IPS-18c (cell line): ENCODE results near the gene EID1.
"Not testable (repeated sequence)": the region's sequence is repeated elsewhere in the genome, so short reads cannot be mapped to it uniquely, and the experiment has no call there.

Experiments used
- H3K4me3 ChIP-seq: 2 replicates; pipeline ENCODE4 v1.7.0; 2013; ENCODE audit warnings: low read depth, mild to moderate bottlenecking, low read length, moderate library complexity; ENCODE audit not compliant: insufficient read depth
- H3K9me3 ChIP-seq: one replicate; pipeline ENCODE4 v1.6.1; 2013; ENCODE audit warnings: mild to moderate bottlenecking, low read length, moderate library complexity; ENCODE audit not compliant: control insufficient read depth, insufficient read depth

The EID1 gene

DNA sequence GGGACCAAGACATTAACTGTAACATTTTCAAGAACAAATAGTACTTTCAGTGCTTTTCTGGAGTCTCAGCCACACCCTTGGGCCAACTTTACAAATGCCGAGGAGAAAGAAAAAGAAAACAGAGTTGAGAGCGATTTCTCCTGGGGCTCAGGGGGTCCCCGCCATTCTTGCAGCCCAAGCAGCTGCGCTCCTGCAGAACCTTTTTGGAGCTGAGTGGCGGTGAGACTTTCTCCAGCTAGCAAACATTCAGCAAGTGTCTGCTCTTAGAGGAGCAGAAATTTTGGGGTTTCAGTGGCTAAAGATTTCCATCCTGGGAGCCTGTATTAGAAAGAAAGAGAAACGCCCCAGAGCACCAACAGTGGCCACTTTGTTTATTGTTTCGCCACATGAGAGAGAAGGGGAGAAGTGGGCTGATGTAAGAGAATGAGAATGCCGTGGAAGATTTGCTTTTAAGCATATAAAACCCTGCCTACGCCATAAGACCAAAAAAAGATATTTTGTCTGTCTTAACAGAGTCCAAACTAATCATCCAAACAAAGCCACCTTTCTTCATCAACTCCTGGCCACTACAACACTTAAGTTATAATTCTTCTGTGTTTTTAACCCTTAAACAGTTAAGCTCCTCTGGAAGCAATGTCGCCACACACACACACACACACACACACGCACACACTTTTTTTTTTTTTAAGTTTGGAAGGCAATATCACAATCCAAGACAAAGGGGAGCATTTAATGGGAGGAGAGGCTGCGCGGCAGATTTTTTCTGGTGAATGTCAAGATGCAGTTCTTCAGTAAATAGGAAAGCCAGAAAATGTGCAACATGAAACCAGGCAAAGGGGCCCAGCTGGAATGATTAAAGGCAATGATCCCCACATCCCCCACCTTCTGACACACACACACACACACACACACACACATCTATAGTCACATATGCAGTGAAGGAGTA lies 19.2 kb downstream of the EID1 start:
- Histone ChIP-seq H3K4me3 (no peak overlapping the region), H3K9me3 (peaks cover 2% of the 10 kb centered on the region)

DNA sequence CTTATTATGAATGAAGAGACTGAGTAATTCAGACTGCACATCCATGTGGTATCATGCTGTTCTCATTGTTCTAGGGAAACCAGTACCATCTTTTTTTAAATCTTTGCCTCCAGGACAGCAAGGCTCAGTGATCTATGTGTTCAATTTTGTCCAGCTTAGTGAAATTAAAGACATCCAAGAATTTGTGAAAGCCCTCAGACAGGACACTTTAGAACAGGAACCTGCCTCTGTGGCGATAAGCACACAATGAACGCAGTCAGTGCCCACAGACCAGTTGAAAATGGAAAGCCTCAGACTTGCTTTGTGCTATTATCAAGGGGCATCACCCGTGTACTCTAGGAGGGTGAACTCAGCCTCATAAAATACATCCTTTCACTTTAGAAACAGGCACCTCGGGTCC lies 20.1 kb downstream of the EID1 start:
- Histone ChIP-seq H3K4me3 (no peak overlapping the region), H3K9me3 (no peaks in the 10 kb centered on the region)

DNA sequence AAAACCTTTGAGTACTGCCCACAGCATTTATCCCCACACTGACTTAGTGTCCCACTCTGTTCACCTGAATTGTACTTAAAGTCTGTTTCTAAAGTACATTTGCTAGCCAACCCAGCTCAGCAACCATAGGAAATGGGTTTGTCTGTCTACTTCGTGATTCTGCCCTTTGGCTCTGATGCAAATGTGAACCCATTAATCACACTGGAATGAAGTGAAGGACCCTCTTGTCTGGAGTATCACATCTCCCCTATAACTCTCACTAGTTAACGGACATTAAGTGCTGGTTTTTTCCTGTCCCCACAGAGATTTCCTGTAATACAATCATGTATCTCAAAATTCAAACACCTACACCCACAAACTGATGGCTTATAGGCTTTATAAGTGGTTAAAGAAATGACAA lies 20.5 kb downstream of the EID1 start:
- Histone ChIP-seq H3K9me3 (no peaks in the 10 kb centered on the region), H3K4me3 (no peak overlapping the region)

DNA sequence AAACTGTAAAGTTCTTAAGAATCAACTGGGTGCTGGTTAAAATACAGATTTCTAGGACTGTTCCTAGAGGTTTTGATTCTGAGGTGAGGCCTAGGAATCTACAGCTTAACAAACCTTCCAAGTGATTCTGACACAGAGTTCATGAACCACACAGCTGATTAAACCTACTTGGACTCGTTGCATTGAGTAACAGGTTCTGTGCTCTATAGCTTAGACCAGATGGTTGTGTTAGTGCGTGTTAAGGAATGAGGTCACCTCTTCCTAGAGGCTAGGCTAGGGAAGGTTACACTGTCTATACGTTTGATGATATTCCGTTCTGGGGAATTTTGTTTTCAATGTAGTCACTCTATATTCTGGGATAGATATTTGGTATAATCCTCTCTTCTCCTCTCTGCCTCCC lies 21.9 kb downstream of the EID1 start:
- Histone ChIP-seq H3K9me3 (no peaks in the 10 kb centered on the region), H3K4me3 (no peak overlapping the region)

DNA sequence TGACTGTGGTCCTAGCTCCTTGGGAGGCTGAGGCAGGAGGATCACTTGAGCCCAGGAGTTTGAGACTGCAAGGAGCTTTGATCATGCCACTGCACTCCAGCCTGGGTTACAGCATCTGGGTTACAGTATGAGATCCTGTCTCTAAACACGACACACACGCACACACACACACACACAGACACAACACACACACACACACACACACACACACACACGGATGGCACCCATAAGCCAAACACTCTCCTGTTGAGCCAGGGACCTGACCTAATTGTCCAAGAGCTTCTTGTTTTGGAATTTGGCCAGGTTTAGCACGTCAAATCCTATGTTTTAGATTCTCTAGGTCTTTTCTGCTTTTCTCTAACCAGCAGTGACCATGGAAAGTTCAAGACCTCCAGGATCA lies 26.8 kb downstream of the EID1 start:
- no peak overlapping the region for H3K4me3 ChIP-seq
- H3K9me3 ChIP-seq, result no peaks in the 10 kb centered on the region

DNA sequence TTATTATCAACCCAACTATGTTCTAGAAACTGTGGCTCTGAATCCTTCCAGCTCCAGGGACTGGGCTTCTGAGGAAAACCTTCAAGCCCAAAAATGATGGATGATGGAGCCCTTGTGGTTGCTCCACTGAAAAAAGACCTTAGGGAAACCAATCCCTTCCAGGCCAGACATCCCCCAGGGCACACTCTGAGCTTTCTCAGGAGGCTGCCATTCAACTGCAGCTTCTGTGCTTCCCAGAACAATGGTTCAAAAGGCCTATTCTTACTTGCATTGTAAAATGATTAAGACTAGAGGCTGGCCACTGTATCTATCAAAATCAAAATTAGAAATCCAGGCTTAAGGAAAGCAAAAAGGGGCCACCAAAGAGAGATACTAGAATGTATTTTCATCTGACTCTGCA lies 27.3 kb downstream of the EID1 start:
- no peak overlapping the region for H3K4me3 ChIP-seq
- no peaks in the 10 kb centered on the region for H3K9me3 ChIP-seq

DNA sequence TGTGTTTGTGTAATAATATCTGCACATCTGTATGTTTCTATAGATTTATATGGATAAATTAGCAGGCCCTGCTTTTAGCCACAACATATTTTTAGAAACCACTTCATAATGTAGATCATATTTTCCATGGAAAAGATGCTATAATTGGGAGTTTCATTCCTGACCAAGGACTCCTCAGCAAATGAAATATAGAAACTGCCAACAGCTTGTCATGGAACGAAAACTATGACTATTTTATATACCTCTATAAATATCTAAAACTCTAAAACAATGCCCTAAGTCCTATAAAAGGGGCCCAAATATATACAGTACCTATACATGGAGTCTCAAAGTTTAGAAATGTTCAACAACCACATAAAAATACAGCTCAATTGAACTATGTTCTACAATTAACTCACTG lies 27.9 kb downstream of the EID1 start:
- Histone ChIP-seq H3K4me3 (no peak overlapping the region), H3K9me3 (no peaks in the 10 kb centered on the region)

DNA sequence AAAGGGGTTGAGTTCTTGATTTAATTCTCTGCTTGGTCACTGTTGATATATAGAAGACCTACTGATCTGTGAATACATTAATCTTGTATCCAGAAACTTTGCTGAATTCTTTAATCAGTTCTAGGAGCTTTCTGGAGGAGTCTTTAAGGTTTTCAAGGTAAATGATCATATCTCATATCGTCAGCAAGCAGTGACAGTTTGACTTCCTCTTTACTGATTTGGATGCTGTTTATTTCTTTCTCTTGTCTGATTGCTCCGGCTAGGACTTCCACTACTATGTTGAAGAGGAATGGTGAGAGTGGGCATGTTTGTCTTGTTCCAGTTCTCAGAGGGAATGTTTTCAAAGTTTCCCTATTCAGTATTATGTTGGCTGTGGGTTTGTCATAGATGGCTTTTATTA lies 31.4 kb downstream of the EID1 start:
- not testable (repeated sequence) for H3K4me3 ChIP-seq, H3K9me3 ChIP-seq

DNA sequence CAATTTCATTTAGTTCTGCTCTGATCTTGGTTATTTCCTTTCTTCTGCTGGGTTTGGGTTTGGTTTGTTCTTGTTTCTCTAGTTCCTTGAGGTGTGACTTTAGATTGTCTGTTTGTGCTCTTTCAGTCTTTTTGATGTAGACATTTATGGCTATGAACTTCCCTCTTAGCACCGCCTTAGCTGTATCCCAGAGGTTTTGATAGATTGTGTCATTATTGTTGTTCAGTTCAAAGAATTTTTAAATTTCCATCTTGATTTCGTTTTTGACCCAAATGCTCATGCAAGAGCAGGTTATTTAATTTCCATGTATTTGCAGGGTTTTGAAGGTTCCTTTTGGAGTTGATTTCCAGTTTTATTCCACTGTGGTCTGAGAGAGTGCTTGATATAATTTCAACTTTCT lies 32.6 kb downstream of the EID1 start:
- not testable (repeated sequence) for H3K9me3 ChIP-seq, H3K4me3 ChIP-seq

DNA sequence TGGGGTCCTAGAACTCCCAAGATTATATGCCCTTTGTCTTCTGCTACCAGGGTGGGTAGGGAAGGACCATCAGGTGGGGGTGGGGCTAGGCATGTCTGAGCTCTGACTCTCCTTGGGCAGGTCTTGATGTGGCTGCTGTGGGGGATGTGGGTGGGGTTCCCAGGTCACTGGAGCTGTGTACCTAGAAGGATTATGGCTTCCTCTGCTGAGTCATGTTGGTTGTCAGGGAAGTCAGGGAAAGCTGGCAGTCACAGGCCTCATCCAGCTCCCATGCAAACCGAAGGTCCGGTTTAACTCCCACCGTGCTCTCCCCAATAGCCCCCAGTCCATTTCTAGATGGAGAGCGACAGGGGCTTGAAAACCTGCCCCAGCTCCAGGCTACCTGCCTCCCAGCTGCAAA lies 35.2 kb downstream of the EID1 start:
- H3K9me3 ChIP-seq, result no peaks in the 10 kb centered on the region
- no peak overlapping the region for H3K4me3 ChIP-seq

DNA sequence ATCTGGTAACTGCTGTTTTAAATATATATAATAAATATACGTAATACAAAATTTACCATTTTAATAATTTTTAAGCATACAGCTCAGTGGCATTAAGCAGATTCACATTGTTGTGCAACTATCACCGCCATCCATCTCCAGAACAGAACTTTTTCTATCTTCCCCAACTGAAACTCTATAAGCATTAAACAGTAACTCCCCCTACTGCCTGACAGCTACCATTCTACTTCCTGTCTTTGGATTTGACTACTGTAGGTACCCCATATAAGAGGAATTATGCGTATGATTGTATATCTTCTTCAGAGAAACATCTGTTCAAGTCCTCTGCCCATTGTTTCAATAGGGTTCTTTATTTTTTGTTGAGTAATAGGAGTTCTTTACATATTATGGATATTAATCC lies 36.8 kb downstream of the EID1 start:
- Histone ChIP-seq H3K9me3 (no peaks in the 10 kb centered on the region), H3K4me3 (no peak overlapping the region)

DNA sequence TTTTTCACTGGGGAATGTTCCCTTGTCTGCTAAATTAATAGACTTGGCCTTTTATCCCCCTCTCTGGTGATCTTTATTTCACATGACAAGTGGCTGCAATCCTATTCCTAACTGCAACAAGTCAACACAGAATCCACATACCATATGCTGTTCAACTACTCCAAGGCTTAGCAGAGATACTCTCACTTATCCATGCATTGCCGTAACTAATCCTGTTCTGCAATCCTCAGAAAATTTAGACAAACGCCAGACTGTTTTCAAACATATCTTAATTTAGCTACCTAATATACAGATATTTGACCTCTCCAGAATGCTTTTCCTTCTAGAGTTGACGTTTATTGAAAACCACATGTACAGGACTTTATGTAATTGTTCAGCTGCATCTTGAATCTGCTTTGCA lies 37.9 kb downstream of the EID1 start:
- H3K9me3 ChIP-seq, result no peaks in the 10 kb centered on the region
- H3K4me3 ChIP-seq, result no peak overlapping the region

DNA sequence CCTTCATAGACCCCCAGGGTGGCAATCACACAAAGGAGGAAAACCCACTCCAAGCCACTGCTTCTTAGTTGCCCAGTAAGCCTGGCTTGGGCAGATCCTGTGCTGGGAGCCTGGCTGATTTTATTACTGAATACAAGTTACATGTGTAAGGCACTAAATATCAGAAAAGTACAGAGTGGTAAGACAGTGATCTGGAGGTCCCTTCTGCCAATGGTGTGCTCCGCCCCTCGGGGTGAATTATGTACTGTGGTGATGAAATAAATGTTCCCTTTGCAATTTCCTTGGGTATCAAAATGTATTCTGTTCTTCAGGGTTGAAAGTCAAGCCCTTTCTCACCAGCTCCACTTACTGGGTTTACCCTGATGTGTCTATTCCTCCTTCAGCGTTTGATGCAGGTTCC lies 38.8 kb downstream of the EID1 start:
- Histone ChIP-seq H3K9me3 (no peaks in the 10 kb centered on the region), H3K4me3 (no peak overlapping the region)

DNA sequence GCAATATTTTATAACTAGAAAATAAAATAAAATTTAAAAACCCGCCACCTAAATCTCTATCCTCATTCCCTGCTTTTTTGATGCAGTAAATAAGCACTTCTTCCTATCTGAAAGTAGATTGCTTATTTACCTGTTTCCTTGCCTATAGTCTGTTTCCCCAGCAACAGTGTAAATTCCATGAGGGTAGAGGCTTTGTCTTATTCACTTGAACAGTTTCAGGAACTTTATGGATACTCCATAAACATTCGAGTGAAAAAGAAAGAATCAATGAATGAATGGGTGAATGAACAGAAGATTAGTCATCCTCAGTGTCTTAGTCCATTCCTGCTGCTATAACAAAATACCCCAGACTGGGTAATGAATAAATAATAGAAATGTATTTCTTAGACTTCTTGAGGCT lies 44.1 kb downstream of the EID1 start:
- Histone ChIP-seq H3K9me3 (no peaks in the 10 kb centered on the region), H3K4me3 (no peak overlapping the region)

DNA sequence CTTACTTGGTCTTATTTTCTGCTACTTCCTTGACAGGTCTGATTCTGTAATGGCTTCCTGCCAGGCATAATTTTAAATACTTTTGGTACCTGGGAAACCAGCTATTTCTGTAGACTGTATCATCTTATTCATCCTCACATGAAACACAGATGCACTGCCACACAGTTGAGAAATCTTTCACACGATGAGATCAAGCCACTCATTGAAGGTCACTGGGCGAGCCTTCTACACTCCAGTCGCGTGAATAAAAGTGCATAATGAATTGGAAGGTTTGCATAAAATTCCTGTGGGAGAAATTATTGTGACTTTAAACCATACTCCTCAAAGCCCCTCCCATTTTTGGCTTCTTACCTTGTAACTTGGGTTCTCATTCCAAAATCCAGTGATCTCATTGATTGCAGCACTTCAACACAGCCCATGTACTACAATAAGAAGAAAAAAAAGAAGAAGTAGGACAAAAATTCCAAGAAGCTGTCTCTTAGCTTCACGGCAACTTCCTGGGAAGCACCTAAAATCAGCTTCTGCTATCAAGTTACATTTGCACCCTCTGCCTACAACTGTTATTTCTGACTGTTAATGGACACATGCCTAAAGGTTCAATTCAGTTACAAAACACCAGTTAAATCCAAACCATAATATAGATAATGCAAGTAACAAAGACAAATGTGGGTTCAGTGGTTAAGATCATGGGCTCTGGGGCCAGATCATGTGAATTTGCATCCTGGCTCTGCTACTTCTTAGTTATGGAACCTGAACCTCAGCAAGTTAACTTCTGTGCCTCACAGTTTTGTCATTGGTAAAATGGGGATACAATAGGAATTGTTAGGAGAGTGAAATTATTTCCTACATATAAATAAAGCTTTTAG lies 46.8 kb downstream of the EID1 start:
- H3K4me3 ChIP-seq, result no peak overlapping the region
- no peaks in the 10 kb centered on the region for H3K9me3 ChIP-seq

DNA sequence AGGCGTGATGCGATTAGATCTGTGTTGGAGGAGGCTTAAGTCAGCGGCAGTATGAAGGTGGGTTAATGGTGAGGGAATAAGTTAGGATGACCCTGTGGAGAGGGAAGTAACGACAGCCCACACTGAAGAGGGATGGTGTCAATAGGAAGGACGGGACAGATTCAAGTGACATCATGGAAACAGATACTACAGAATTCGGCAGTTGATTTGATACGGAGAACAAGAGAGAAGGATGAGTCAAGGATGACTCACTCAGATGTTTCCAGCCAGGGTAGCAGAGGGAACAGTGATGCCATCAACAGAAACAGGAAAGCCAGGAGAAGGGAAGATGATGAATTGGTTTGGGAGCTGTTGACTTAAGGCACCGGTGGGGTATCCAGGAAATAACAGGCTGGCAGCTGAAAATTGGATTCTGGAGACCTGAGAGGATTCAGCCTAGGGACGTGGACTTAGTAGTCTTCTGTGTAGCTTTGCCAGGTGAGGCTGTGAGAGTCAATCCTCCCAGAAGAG lies 47.8 kb downstream of the EID1 start:
- H3K9me3 ChIP-seq, result no peaks in the 10 kb centered on the region
- H3K4me3 ChIP-seq, result no peak overlapping the region

DNA sequence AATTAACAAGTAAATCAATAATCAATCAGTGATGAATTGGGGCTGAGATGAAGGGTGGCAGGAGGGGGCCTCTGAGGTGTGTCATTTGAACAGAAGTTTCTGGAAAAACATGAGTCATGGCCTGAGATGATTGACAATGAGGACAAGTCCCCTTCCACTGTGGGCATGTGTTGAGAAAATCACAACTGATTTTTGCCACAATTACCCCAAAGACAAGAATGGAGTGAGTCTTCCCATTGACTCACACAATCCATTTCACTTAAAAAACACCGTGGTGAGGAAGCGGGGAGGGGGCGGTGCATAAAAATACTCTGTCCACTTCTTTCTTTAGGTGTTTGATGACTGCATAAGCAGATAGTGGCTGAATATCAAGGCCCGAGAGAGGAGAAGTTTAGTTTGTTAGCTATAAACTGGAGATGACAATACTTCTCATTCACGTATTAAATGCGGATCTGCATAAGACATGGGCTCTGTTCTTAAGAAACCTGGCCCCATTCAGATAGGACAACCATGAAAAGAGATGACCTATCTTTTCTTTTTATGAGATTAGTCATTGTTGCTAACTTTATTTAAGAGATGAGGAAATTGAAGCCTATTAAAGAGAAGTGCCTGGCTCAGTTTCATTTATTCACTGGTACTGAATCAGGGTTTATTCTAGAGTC lies 51.1 kb downstream of the EID1 start:
- Histone ChIP-seq H3K4me3 (no peak overlapping the region), H3K9me3 (no peaks in the 10 kb centered on the region)
